ENCODE data around the gene MED9. TPM values are rescaled to one million over a fixed set of nuclear protein-coding genes. Genes with fewer than 3 reads are reported as not detected.
A peak's percentile ranks its signal among the peaks of the same experiment; 100 is the strongest.

The MED9 gene
- total and polyA plus RNA-seq, 4 donors, result 6.6 to 11.1 (median 7.8) TPM

- peak; percentile 29 to 58 for DNase-seq
- Histone ChIP-seq H3K4me1 (ENCODE audit: control insufficient read depth in 1 of 2, insufficient read depth in 2 of 2, low read length in 2 of 2) (no peaks in the 10 kb centered on the region), H3K36me3 (ENCODE audit: control insufficient read depth in 1 of 2, insufficient read depth in 2 of 2, low read length in 1 of 2) (no peaks in the 10 kb centered on the region), H3K9me3 (ENCODE audit: control insufficient read depth, low read length) (no peaks in the 10 kb centered on the region), H3K4me3 (ENCODE audit: low read length in 2 of 2) (no peak overlapping the region), H3K27me3 (ENCODE audit: control insufficient read depth in 1 of 2, insufficient read depth in 2 of 2, low read length in 1 of 2) (no peaks in the 10 kb centered on the region), H3K27ac (ENCODE audit: low read depth in 1 of 2, low read length in 2 of 2) (no peak overlapping the region)
- intact Hi-C loops (cut with DNase I), result no loop called here
- WGBS, 2 donors, result 92 to 93% methylated on average over 21 of the region's 21 CpGs
- no peak for ATAC-seq (ENCODE audit: low FRiP score)
Observed at GRCh38 chr17:17502741-17503565, 26.2 kb downstream of the MED9 start.

GRCh38 chr17:17503566-17504130 is 26.8 kb downstream of the MED9 start:
- ATAC-seq (ENCODE audit: low FRiP score), result no peak
- no peak overlapping the region for H3K4me3 ChIP-seq (ENCODE audit: low read length in 2 of 2)
- H3K4me1 ChIP-seq (ENCODE audit: control insufficient read depth in 1 of 2, insufficient read depth in 2 of 2, low read length in 2 of 2), result no peaks in the 10 kb centered on the region
- H3K27me3 ChIP-seq (ENCODE audit: control insufficient read depth in 1 of 2, insufficient read depth in 2 of 2, low read length in 1 of 2), result no peaks in the 10 kb centered on the region
- whole genome bisulfite sequencing, 2 donors, result 10 to 30% methylated on average over 6 to 7 of the region's 7 CpGs
- intact Hi-C loops (cut with DNase I), result no loop called here
- H3K36me3 ChIP-seq (ENCODE audit: control insufficient read depth in 1 of 2, insufficient read depth in 2 of 2, low read length in 1 of 2), result no peaks in the 10 kb centered on the region
- DNase-seq, result peak; percentile 46 to 69
- H3K27ac ChIP-seq (ENCODE audit: low read depth in 1 of 2, low read length in 2 of 2), result no peak overlapping the region
- H3K9me3 ChIP-seq (ENCODE audit: control insufficient read depth, low read length), result no peaks in the 10 kb centered on the region

GRCh38 chr17:17504341-17505140 is 27.7 kb downstream of the MED9 start:
- Histone ChIP-seq H3K27me3 (ENCODE audit: control insufficient read depth in 1 of 2, insufficient read depth in 2 of 2, low read length in 1 of 2) (no peaks in the 10 kb centered on the region), H3K9me3 (ENCODE audit: control insufficient read depth, low read length) (no peaks in the 10 kb centered on the region), H3K27ac (ENCODE audit: low read depth in 1 of 2, low read length in 2 of 2) (no peak overlapping the region), H3K4me1 (ENCODE audit: control insufficient read depth in 1 of 2, insufficient read depth in 2 of 2, low read length in 2 of 2) (no peaks in the 10 kb centered on the region), H3K4me3 (ENCODE audit: low read length in 2 of 2) (no peak overlapping the region), H3K36me3 (ENCODE audit: control insufficient read depth in 1 of 2, insufficient read depth in 2 of 2, low read length in 1 of 2) (no peaks in the 10 kb centered on the region)
- 88 to 90% methylated on average over 20 of the region's 20 CpGs for WGBS, 2 donors
- ATAC-seq (ENCODE audit: low FRiP score), result no peak
- peak in 1 of 2 donors; percentile 44 for DNase-seq
- intact Hi-C loops (cut with DNase I), result no loop called here

GRCh38 chr17:17505151-17505550 is 28.4 kb downstream of the MED9 start:
- 96 to 97% methylated on average over 5 of the region's 5 CpGs for WGBS, 2 donors
- ATAC-seq (ENCODE audit: low FRiP score), result no peak
- no peaks in the 10 kb centered on the region for H3K27me3 ChIP-seq (ENCODE audit: control insufficient read depth in 1 of 2, insufficient read depth in 2 of 2, low read length in 1 of 2)
- H3K27ac ChIP-seq (ENCODE audit: low read depth in 1 of 2, low read length in 2 of 2), result no peak overlapping the region
- intact Hi-C loops (cut with DNase I), result no loop called here
- no peaks in the 10 kb centered on the region for H3K4me1 ChIP-seq (ENCODE audit: control insufficient read depth in 1 of 2, insufficient read depth in 2 of 2, low read length in 2 of 2)
- H3K4me3 ChIP-seq (ENCODE audit: low read length in 2 of 2), result no peak overlapping the region
- H3K9me3 ChIP-seq (ENCODE audit: control insufficient read depth, low read length), result no peaks in the 10 kb centered on the region
- no peaks in the 10 kb centered on the region for H3K36me3 ChIP-seq (ENCODE audit: control insufficient read depth in 1 of 2, insufficient read depth in 2 of 2, low read length in 1 of 2)
- DNase-seq, result no peak

- ATAC-seq (ENCODE audit: low FRiP score), result no peak
- Histone ChIP-seq H3K4me1 (ENCODE audit: control insufficient read depth in 1 of 2, insufficient read depth in 2 of 2, low read length in 2 of 2) (no peaks in the 10 kb centered on the region), H3K9me3 (ENCODE audit: control insufficient read depth, low read length) (no peaks in the 10 kb centered on the region), H3K27me3 (ENCODE audit: control insufficient read depth in 1 of 2, insufficient read depth in 2 of 2, low read length in 1 of 2) (no peaks in the 10 kb centered on the region), H3K4me3 (ENCODE audit: low read length in 2 of 2) (no peak overlapping the region), H3K27ac (ENCODE audit: low read depth in 1 of 2, low read length in 2 of 2) (no peak overlapping the region), H3K36me3 (ENCODE audit: control insufficient read depth in 1 of 2, insufficient read depth in 2 of 2, low read length in 1 of 2) (no peaks in the 10 kb centered on the region)
- peak in 1 of 2 donors; percentile 21 for DNase-seq
- WGBS, 2 donors, result 92 to 94% methylated on average over 20 to 22 of the region's 22 CpGs
- intact Hi-C loops (cut with DNase I), result no loop called here
Observed at GRCh38 chr17:17505610-17506171, 28.9 kb downstream of the MED9 start.

GRCh38 chr17:17506181-17506741 is 29.5 kb downstream of the MED9 start:
- WGBS, 2 donors, result 91 to 96% methylated on average over 20 to 22 of the region's 22 CpGs
- peak in 1 of 2 donors; percentile 46 for DNase-seq
- intact Hi-C loops (cut with DNase I), result no loop called here
- Histone ChIP-seq H3K4me1 (ENCODE audit: control insufficient read depth in 1 of 2, insufficient read depth in 2 of 2, low read length in 2 of 2) (no peaks in the 10 kb centered on the region), H3K27me3 (ENCODE audit: control insufficient read depth in 1 of 2, insufficient read depth in 2 of 2, low read length in 1 of 2) (no peaks in the 10 kb centered on the region), H3K36me3 (ENCODE audit: control insufficient read depth in 1 of 2, insufficient read depth in 2 of 2, low read length in 1 of 2) (no peaks in the 10 kb centered on the region), H3K4me3 (ENCODE audit: low read length in 2 of 2) (no peak overlapping the region), H3K9me3 (ENCODE audit: control insufficient read depth, low read length) (no peaks in the 10 kb centered on the region), H3K27ac (ENCODE audit: low read depth in 1 of 2, low read length in 2 of 2) (no peak overlapping the region)
- ATAC-seq (ENCODE audit: low FRiP score), result no peak

- H3K4me1 ChIP-seq (ENCODE audit: control insufficient read depth in 1 of 2, insufficient read depth in 2 of 2, low read length in 2 of 2), result no peaks in the 10 kb centered on the region
- H3K9me3 ChIP-seq (ENCODE audit: control insufficient read depth, low read length), result no peaks in the 10 kb centered on the region
- H3K27ac ChIP-seq (ENCODE audit: low read depth in 1 of 2, low read length in 2 of 2), result no peak overlapping the region
- no peaks in the 10 kb centered on the region for H3K27me3 ChIP-seq (ENCODE audit: control insufficient read depth in 1 of 2, insufficient read depth in 2 of 2, low read length in 1 of 2)
- DNase-seq (peak; percentile 44 to 76), ATAC-seq (ENCODE audit: low FRiP score) (no peak)
- intact Hi-C loops (cut with DNase I), result no loop called here
- WGBS, 2 donors, result 79 to 85% methylated on average over 16 to 17 of the region's 17 CpGs
- no peak overlapping the region for H3K4me3 ChIP-seq (ENCODE audit: low read length in 2 of 2)
- no peaks in the 10 kb centered on the region for H3K36me3 ChIP-seq (ENCODE audit: control insufficient read depth in 1 of 2, insufficient read depth in 2 of 2, low read length in 1 of 2)
Observed at GRCh38 chr17:17506893-17507464, 30.2 kb downstream of the MED9 start.

GRCh38 chr17:17507465-17508011 is 30.7 kb downstream of the MED9 start:
- intact Hi-C loops (cut with DNase I), result no loop called here
- peak; percentile 38 to 65 for DNase-seq
- Histone ChIP-seq H3K27me3 (ENCODE audit: control insufficient read depth in 1 of 2, insufficient read depth in 2 of 2, low read length in 1 of 2) (no peaks in the 10 kb centered on the region), H3K27ac (ENCODE audit: low read depth in 1 of 2, low read length in 2 of 2) (no peak overlapping the region), H3K36me3 (ENCODE audit: control insufficient read depth in 1 of 2, insufficient read depth in 2 of 2, low read length in 1 of 2) (no peaks in the 10 kb centered on the region), H3K4me1 (ENCODE audit: control insufficient read depth in 1 of 2, insufficient read depth in 2 of 2, low read length in 2 of 2) (no peaks in the 10 kb centered on the region), H3K4me3 (ENCODE audit: low read length in 2 of 2) (no peak overlapping the region), H3K9me3 (ENCODE audit: control insufficient read depth, low read length) (no peaks in the 10 kb centered on the region)
- no peak for ATAC-seq (ENCODE audit: low FRiP score)
- WGBS, 2 donors, result 89 to 90% methylated on average over 16 of the region's 16 CpGs
